Loucy (cell line): ENCODE results near the gene ARMC9.

Experiments used
- H2AFZ ChIP-seq: fragments of 200-600 bp; sonication (generic); 2 replicates; pipeline ENCODE4 v1.6.0; 2016; ENCODE audit warnings: antibody characterized with exemption, mild to moderate bottlenecking, low read length, moderate library complexity
- H3F3A ChIP-seq: fragments of 200-600 bp; 2 replicates; pipeline ENCODE4 v1.6.0; 2016; ENCODE audit warnings: antibody characterized with exemption, low read depth, mild to moderate bottlenecking
- H3K27me3 ChIP-seq: fragments of 200-600 bp; sonication (generic); 2 replicates; pipeline ENCODE4 v1.6.1; 2014; ENCODE audit warnings: low read length, mild to moderate bottlenecking; ENCODE audit not compliant: insufficient read depth, poor library complexity, severe bottlenecking
- H3K36me3 ChIP-seq: fragments of 200-600 bp; sonication (generic); 2 replicates; pipeline ENCODE4 v1.6.1; 2016; ENCODE audit warnings: low read length; ENCODE audit not compliant: insufficient read depth
- H3K4me1 ChIP-seq: fragments of 200-600 bp; sonication (generic); 2 replicates; pipeline ENCODE4 v1.5.1; 2014; ENCODE audit warnings: low read length, mild to moderate bottlenecking; ENCODE audit not compliant: insufficient read depth, poor library complexity, severe bottlenecking
- H3K4me2 ChIP-seq: fragments of 200-600 bp; sonication (generic); 2 replicates; pipeline ENCODE4 v1.6.0; 2014; ENCODE audit warnings: antibody characterized with exemption, low read length, low read depth, mild to moderate bottlenecking; ENCODE audit not compliant: poor library complexity, severe bottlenecking
- H3K4me3 ChIP-seq: fragments of 200-600 bp; sonication (generic); 2 replicates; pipeline ENCODE4 v1.5.1; 2014; ENCODE audit warnings: low read length, mild to moderate bottlenecking, mixed read lengths; ENCODE audit not compliant: poor library complexity, severe bottlenecking
- H3K79me2 ChIP-seq: fragments of 200-600 bp; sonication (generic); 2 replicates; pipeline ENCODE4 v1.6.1; 2014; ENCODE audit warnings: low read length; ENCODE audit not compliant: insufficient read depth
- H3K9ac ChIP-seq: fragments of 200-600 bp; sonication (generic); 2 replicates; pipeline ENCODE4 v1.6.0; 2014; ENCODE audit warnings: mild to moderate bottlenecking, low read depth, low read length, moderate library complexity; ENCODE audit not compliant: poor library complexity, severe bottlenecking
- H3K9me2 ChIP-seq: fragments of 200-600 bp; sonication (generic); replicated peaks from 2 replicates; pipeline ENCODE4 v1.6.1; 2016; ENCODE audit warnings: low read depth, low read length, mixed read lengths
- H3K9me3 ChIP-seq: fragments of 200-600 bp; sonication (generic); 2 replicates; pipeline ENCODE4 v1.6.1; 2014; ENCODE audit warnings: mild to moderate bottlenecking, antibody characterized with exemption, low read length, low read depth; ENCODE audit not compliant: insufficient read depth
- H4K20me1 ChIP-seq: fragments of 200-600 bp; sonication (generic); 2 replicates; pipeline ENCODE4 v1.6.0; 2014; ENCODE audit warnings: antibody characterized with exemption, low read length, mild to moderate bottlenecking; ENCODE audit not compliant: insufficient read depth, poor library complexity, severe bottlenecking
- CTCF ChIP-seq: fragments of 200-600 bp; sonication (generic); conservative IDR thresholded peaks from 2 replicates; pipeline ENCODE4 v1.5.1; 2014; ENCODE audit warnings: mild to moderate bottlenecking, antibody characterized with exemption, low read length
- EZH2phosphoT487 ChIP-seq: fragments of 200-600 bp; IDR thresholded peaks from 2 replicates; pipeline ENCODE4 v1.6.1; 2018; ENCODE audit warnings: antibody characterized with exemption, mild to moderate bottlenecking, moderate library complexity, borderline replicate concordance

The ARMC9 gene

DNA sequence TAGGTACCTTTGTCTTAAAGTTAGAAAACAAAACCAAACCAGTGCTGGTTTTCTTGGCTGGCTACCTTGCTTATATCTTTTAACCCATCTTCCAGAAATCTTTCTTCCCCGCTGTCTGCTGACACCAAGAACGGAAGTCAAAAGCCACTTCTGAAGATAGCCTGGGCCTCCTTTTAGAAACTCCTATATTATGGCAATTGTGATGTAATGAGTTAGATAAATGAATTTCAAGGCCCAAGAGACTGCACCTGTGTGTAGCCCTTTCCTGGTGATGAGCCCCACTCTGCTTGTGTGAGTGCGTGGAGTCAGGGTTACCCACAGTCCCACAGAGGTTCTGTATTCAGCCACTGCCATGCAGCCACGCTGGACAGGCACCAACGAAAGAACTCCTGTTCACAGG, 60.7 kb downstream of the ARMC9 start:
- Histone ChIP-seq H3K4me3 (no peak overlapping the region), H3K9me3 (no peaks in the 10 kb centered on the region), H3F3A (no peaks in the 10 kb centered on the region), H2AFZ (no peak overlapping the region), H3K9ac (no peak overlapping the region), H3K9me2 (no peaks in the 10 kb centered on the region), H4K20me1 (no peaks in the 10 kb centered on the region), H3K36me3 (no peaks in the 10 kb centered on the region), H3K79me2 (no peaks in the 10 kb centered on the region), H3K4me2 (peak overlapping the region; percentile 48), H3K27me3 (no peaks in the 10 kb centered on the region), H3K4me1 (peaks cover 7% of the 10 kb centered on the region)
- no peak for TF ChIP-seq EZH2phosphoT487
- TF ChIP-seq CTCF: no peak

GRCh38 chr2:231260442-231261208, 62.2 kb downstream of the ARMC9 start:
- no peak overlapping the region for H3K4me3 ChIP-seq
- no peaks in the 10 kb centered on the region for H3F3A ChIP-seq
- TF ChIP-seq EZH2phosphoT487: no peak
- TF ChIP-seq CTCF: no peak
- no peaks in the 10 kb centered on the region for H3K36me3 ChIP-seq
- no peak overlapping the region for H3K4me2 ChIP-seq
- no peak overlapping the region for H2AFZ ChIP-seq
- no peaks in the 10 kb centered on the region for H3K79me2 ChIP-seq
- H3K9me3 ChIP-seq: no peaks in the 10 kb centered on the region
- H3K9ac ChIP-seq: no peak overlapping the region
- H3K27me3 ChIP-seq: no peaks in the 10 kb centered on the region
- no peaks in the 10 kb centered on the region for H4K20me1 ChIP-seq
- peaks cover 7% of the 10 kb centered on the region for H3K4me1 ChIP-seq
- no peaks in the 10 kb centered on the region for H3K9me2 ChIP-seq

- Histone ChIP-seq H3F3A (no peaks in the 10 kb centered on the region), H3K36me3 (no peaks in the 10 kb centered on the region), H2AFZ (no peak overlapping the region), H3K9ac (no peak overlapping the region), H3K4me3 (no peak overlapping the region), H3K79me2 (no peaks in the 10 kb centered on the region), H3K4me2 (no peak overlapping the region), H4K20me1 (no peaks in the 10 kb centered on the region), H3K27me3 (no peaks in the 10 kb centered on the region), H3K4me1 (peaks cover 7% of the 10 kb centered on the region), H3K9me3 (no peaks in the 10 kb centered on the region), H3K9me2 (no peaks in the 10 kb centered on the region)
- no peak for TF ChIP-seq EZH2phosphoT487
- no peak for TF ChIP-seq CTCF
Observed at GRCh38 chr2:231263118-231263831, 64.8 kb downstream of the ARMC9 start.
